Neural crest cell (in vitro differentiated cells): ENCODE measurements around the gene SNRPD3. TPM values are rescaled to one million over a fixed set of nuclear protein-coding genes. Genes with fewer than 3 reads are reported as not detected.
"Not testable (repeated sequence)": the region's sequence is repeated elsewhere in the genome, so short reads cannot be mapped to it uniquely, and the experiment has no call there.

ENCODE experiments used
- DNase-seq: peaks from one replicate; pipeline ENCODE4 v3.0.0; 2021; ENCODE audit warnings: low read depth, mixed read lengths, low spot score
- H3K27ac Mint-ChIP-seq: one replicate; pipeline ENCODE4 v1.8.0; 2021; ENCODE audit warnings: mild to moderate bottlenecking, mixed read lengths; ENCODE audit not compliant: unreplicated experiment
- H3K27me3 Mint-ChIP-seq: 2 replicates; pipeline ENCODE4 v1.8.0; 2021; ENCODE audit warnings: low read depth, mild to moderate bottlenecking, mixed read lengths
- H3K36me3 Mint-ChIP-seq: 2 replicates; pipeline ENCODE4 v1.8.0; 2021; ENCODE audit warnings: low read depth, mild to moderate bottlenecking, mixed read lengths
- H3K4me1 Mint-ChIP-seq: 2 replicates; pipeline ENCODE4 v1.8.0; 2021; ENCODE audit warnings: mixed read lengths
- H3K4me3 Mint-ChIP-seq: one replicate; pipeline ENCODE4 v1.8.0; 2021; ENCODE audit warnings: mild to moderate bottlenecking, mixed read lengths
- H3K9me3 Mint-ChIP-seq: 2 replicates; pipeline ENCODE4 v1.8.0; 2021; ENCODE audit warnings: mixed read lengths
- CTCF ChIP-seq: fragments of 200-600 bp; sonication (generic); conservative IDR thresholded peaks from 2 replicates; pipeline ENCODE4 v1.5.0; 2021; ENCODE audit warnings: antibody characterized with exemption, mild to moderate bottlenecking
- total RNA-seq: library from RNA; stranded (reverse); gene quantifications from 2 replicates; pipeline ENCODE4 v1.2.1, GENCODE V29; 2021

The SNRPD3 gene
- total RNA-seq, 1 donor from 2014 or later = 151 TPM

GRCh38 chr22:24525416-24526037, 30.3 kb upstream of the SNRPD3 start:
- Mint-ChIP-seq H3K4me1 (peaks cover 6% of the 10 kb centered on the region), H3K27me3 (no peaks in the 10 kb centered on the region), H3K9me3 (no peaks in the 10 kb centered on the region), H3K36me3 (no peaks in the 10 kb centered on the region), H3K4me3 (no peak overlapping the region), H3K27ac (no peak overlapping the region)
- peak; percentile 79 for DNase-seq
- TF ChIP-seq CTCF = peak; percentile 87

- Mint-ChIP-seq H3K4me3 (no peak overlapping the region), H3K4me1 (peaks cover 6% of the 10 kb centered on the region), H3K27me3 (no peaks in the 10 kb centered on the region), H3K36me3 (no peaks in the 10 kb centered on the region), H3K9me3 (no peaks in the 10 kb centered on the region), H3K27ac (no peak overlapping the region)
- no peak for TF ChIP-seq CTCF
- DNase-seq = no peak
Observed at GRCh38 chr22:24526191-24526590, 29.6 kb upstream of the SNRPD3 start.

- Mint-ChIP-seq H3K4me3 (no peak overlapping the region), H3K4me1 (peaks cover 6% of the 10 kb centered on the region)
Observed at GRCh38 chr22:24529898-24530297, 25.9 kb upstream of the SNRPD3 start.

GRCh38 chr22:24530968-24531367, 24.8 kb upstream of the SNRPD3 start:
- not testable (repeated sequence) for H3K9me3 Mint-ChIP-seq, H3K4me1 Mint-ChIP-seq, DNase-seq, H3K27me3 Mint-ChIP-seq, H3K4me3 Mint-ChIP-seq, H3K36me3 Mint-ChIP-seq, H3K27ac Mint-ChIP-seq

More at GRCh38 chr22:24529898-24530297, 25.9 kb upstream of the SNRPD3 start:
- Mint-ChIP-seq H3K9me3 (no peaks in the 10 kb centered on the region), H3K27me3 (peaks cover 3% of the 10 kb centered on the region), H3K36me3 (no peaks in the 10 kb centered on the region), H3K27ac (no peak overlapping the region)
- no peak for TF ChIP-seq CTCF
- no peak for DNase-seq

- no peak for DNase-seq
- no peak overlapping the region for H3K27ac Mint-ChIP-seq
- no peaks in the 10 kb centered on the region for H3K36me3 Mint-ChIP-seq
- H3K9me3 Mint-ChIP-seq = no peaks in the 10 kb centered on the region
- TF ChIP-seq CTCF = no peak
- peaks cover 3% of the 10 kb centered on the region for H3K27me3 Mint-ChIP-seq
- H3K4me1 Mint-ChIP-seq = no peaks in the 10 kb centered on the region
- no peak overlapping the region for H3K4me3 Mint-ChIP-seq
Observed at GRCh38 chr22:24532075-24532474, 23.7 kb upstream of the SNRPD3 start.

- Mint-ChIP-seq H3K4me3 (no peak overlapping the region), H3K4me1 (no peaks in the 10 kb centered on the region), H3K27me3 (peaks cover 3% of the 10 kb centered on the region), H3K9me3 (no peaks in the 10 kb centered on the region), H3K36me3 (peaks cover 3% of the 10 kb centered on the region), H3K27ac (no peak overlapping the region)
- no peak for DNase-seq
- TF ChIP-seq CTCF = no peak
Observed at GRCh38 chr22:24535348-24535747, 20.5 kb upstream of the SNRPD3 start.
